KMS-11 (cell line): ENCODE results near the gene GOLIM4.

ENCODE experiments used
- H2AFZ ChIP-seq: fragments of 200-600 bp; sonication (generic); 2 replicates; pipeline ENCODE4 v1.6.1; 2016; ENCODE audit warnings: antibody characterized with exemption, mixed run types, low read depth
- H3K27ac ChIP-seq: fragments of 200-600 bp; sonication (generic); 2 replicates; pipeline ENCODE4 v1.6.1; 2016; ENCODE audit warnings: mild to moderate bottlenecking, mixed run types
- H3K27me3 ChIP-seq: fragments of 200-600 bp; sonication (generic); 2 replicates; pipeline ENCODE4 v1.6.1; 2017; ENCODE audit warnings: mild to moderate bottlenecking, low read depth, mixed run types, moderate library complexity; ENCODE audit not compliant: insufficient read depth
- H3K36me3 ChIP-seq: fragments of 200-600 bp; sonication (generic); 2 replicates; pipeline ENCODE4 v1.6.1; 2017; ENCODE audit warnings: mild to moderate bottlenecking, mixed run types; ENCODE audit not compliant: insufficient read depth
- H3K4me1 ChIP-seq: fragments of 200-600 bp; sonication (generic); 2 replicates; pipeline ENCODE4 v1.6.1; 2016; ENCODE audit warnings: mild to moderate bottlenecking, low read depth, mixed run types; ENCODE audit not compliant: poor library complexity, severe bottlenecking
- H3K4me2 ChIP-seq: fragments of 200-600 bp; sonication (generic); 2 replicates; pipeline ENCODE4 v1.7.0; 2016; ENCODE audit warnings: mild to moderate bottlenecking, mixed run types
- H3K4me3 ChIP-seq: fragments of 200-600 bp; sonication (generic); IDR thresholded peaks from 2 replicates; pipeline ENCODE4 v1.6.1; 2017; ENCODE audit warnings: low read depth, low read length, mixed read lengths; ENCODE audit not compliant: insufficient read depth
- H3K79me2 ChIP-seq: fragments of 200-600 bp; sonication (generic); 2 replicates; pipeline ENCODE4 v1.6.1; 2016; ENCODE audit warnings: low read depth, mixed run types; ENCODE audit not compliant: insufficient read depth
- H3K9ac ChIP-seq: fragments of 200-600 bp; sonication (generic); 2 replicates; pipeline ENCODE4 v1.6.1; 2016; ENCODE audit warnings: mild to moderate bottlenecking, mixed run types
- H4K20me1 ChIP-seq: fragments of 200-600 bp; sonication (generic); 2 replicates; pipeline ENCODE4 v1.6.1; 2016; ENCODE audit warnings: mild to moderate bottlenecking, mixed run types; ENCODE audit not compliant: insufficient read depth
- TF ChIP-seq, protein P1 (sequence below): fragments of 200-600 bp; sonication (generic); conservative IDR thresholded peaks from 2 replicates; pipeline ENCODE4 v1.6.1; 2017; ENCODE audit warnings: low read depth, mild to moderate bottlenecking, antibody characterized with exemption, low read length, moderate library complexity, mixed read lengths

Gene GOLIM4

DNA sequence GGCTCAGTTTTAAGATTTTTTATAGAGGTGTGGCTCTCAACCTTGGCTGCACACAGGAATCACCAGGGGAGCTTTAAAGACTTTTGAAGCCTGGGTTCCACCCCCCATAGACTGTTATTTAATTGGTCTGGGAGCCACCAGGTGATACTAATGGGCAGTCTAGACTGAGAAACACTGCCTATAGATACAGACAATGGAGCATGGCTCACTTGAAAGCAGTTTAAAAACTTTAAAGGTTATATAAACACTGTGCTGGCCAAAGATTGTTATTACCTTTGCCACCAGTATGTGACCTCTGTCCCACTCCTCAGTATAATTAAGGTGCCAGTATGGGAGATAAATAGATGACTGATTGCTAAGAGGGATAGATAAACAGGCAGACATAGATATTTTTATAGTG is 3.8 kb downstream of the GOLIM4 start:
- Histone ChIP-seq H3K4me2 (peak overlapping the region; percentile 93; the same call in 1 of the 2 replicates), H3K27me3 (no peaks in the 10 kb centered on the region), H3K27ac (no peak overlapping the region), H2AFZ (no peak overlapping the region), H3K36me3 (no peaks in the 10 kb centered on the region), H3K4me1 (peaks cover 65% of the 10 kb centered on the region), H3K4me3 (no peak overlapping the region), H4K20me1 (peaks cover 11% of the 10 kb centered on the region), H3K79me2 (peaks cover 79% of the 10 kb centered on the region), H3K9ac (no peak overlapping the region)
- TF ChIP-seq, protein P1, sequence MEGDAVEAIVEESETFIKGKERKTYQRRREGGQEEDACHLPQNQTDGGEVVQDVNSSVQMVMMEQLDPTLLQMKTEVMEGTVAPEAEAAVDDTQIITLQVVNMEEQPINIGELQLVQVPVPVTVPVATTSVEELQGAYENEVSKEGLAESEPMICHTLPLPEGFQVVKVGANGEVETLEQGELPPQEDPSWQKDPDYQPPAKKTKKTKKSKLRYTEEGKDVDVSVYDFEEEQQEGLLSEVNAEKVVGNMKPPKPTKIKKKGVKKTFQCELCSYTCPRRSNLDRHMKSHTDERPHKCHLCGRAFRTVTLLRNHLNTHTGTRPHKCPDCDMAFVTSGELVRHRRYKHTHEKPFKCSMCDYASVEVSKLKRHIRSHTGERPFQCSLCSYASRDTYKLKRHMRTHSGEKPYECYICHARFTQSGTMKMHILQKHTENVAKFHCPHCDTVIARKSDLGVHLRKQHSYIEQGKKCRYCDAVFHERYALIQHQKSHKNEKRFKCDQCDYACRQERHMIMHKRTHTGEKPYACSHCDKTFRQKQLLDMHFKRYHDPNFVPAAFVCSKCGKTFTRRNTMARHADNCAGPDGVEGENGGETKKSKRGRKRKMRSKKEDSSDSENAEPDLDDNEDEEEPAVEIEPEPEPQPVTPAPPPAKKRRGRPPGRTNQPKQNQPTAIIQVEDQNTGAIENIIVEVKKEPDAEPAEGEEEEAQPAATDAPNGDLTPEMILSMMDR: no peak

DNA sequence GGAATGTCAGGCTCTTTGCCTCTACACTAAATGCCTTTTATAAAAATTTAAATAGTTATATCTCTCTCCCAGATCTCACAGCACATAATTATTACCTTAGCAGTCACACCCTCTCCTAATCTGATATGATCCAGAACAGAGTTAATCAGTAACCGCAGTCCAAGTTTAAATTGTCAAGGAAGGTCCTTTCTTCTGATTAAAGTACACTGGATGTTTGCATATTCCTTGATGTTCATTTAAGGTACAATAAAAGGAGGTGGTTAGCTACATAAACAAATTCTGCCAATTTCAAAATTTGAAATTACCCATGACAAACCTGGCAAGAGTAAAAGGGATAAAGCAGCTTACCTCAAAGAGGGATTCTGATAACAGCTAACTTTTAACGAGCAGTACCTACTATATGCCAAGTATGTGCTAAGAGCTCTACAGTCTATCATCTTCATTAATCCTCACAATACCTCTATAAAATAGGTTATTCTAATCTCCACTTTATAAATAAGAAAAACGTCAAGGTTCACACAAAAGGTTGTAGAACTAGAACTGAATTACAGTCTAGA is 4.3 kb downstream of the GOLIM4 start:
- TF ChIP-seq, protein P1: no peak
- H4K20me1 ChIP-seq: peaks cover 11% of the 10 kb centered on the region
- no peak overlapping the region for H2AFZ ChIP-seq
- H3K4me2 ChIP-seq: peak overlapping the region; percentile 93; the same call in 1 of the 2 replicates
- no peaks in the 10 kb centered on the region for H3K36me3 ChIP-seq
- no peak overlapping the region for H3K27ac ChIP-seq
- H3K9ac ChIP-seq: no peak overlapping the region
- H3K4me3 ChIP-seq: no peak overlapping the region
- peaks cover 66% of the 10 kb centered on the region for H3K4me1 ChIP-seq
- H3K79me2 ChIP-seq: peaks cover 84% of the 10 kb centered on the region
- H3K27me3 ChIP-seq: no peaks in the 10 kb centered on the region

DNA sequence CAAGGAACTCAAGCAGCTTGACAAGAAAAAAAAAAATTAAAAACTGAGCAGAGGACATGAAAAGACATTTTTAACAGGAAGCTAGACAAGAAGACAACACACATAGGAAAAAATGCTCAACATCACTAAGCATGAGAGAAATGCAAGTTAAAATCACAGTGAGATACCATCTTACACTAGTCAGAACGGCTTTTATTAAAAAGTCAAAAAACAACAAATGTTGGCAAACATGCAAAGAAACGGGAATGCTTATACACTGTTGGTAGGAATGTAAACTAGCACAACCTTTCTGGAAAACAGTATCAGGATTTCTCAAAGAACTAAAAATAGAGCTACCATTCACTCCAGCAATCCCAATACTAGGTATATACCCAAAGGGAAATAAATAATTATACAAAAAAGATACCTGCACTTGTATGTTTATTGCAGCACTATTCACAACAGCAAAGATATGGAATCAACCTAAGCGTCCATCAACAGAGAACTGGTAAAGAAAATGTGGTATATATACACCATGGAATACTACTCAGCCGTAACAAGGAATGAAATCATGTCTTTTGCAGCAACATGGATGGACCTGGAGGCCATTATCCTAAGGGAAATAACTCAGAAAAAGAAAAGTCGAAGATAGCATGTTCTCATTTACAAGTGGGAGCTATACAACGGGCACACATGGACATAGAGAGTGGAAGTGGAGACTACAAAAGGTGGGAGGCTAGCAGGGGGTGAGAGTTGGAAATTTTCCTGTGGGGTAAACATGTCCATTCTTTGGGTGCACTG is 5.2 kb downstream of the GOLIM4 start:
- no peak overlapping the region; the same call in 1 of the 2 replicates for H3K4me2 ChIP-seq
- H3K4me3 ChIP-seq: no peak overlapping the region
- no peak overlapping the region for H2AFZ ChIP-seq
- peaks cover 91% of the 10 kb centered on the region for H3K79me2 ChIP-seq
- TF ChIP-seq, protein P1: no peak
- H3K27me3 ChIP-seq: no peaks in the 10 kb centered on the region
- H3K4me1 ChIP-seq: peaks cover 75% of the 10 kb centered on the region
- peaks cover 11% of the 10 kb centered on the region for H4K20me1 ChIP-seq
- H3K27ac ChIP-seq: no peak overlapping the region
- no peak overlapping the region for H3K9ac ChIP-seq
- no peaks in the 10 kb centered on the region for H3K36me3 ChIP-seq

DNA sequence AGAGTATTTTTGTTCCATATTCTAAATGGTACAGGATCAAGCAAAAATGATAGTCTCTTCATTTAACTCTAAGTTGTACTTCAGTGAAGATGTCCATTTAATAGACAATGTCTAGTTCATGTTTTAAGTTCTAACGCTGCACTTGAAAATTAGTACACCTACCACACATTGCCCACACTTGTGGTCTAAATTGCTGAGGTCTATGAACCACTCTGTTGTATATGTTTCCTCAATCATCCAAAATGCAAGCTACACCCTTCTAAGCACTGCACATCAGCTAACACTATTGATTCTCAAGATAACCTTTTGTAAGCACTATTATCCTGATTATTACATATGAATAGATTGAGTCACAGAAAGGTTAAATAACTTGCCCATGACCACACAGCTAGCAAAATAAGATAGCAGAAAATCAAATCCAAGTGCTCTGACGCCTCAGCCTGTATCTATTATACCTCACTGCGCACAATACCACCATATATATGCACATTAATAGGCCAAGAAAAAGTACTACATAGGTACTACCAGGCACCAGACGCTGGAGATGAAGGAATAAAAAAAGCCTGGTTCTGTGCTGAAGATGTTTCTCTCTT is 6.4 kb downstream of the GOLIM4 start:
- H4K20me1 ChIP-seq: peaks cover 11% of the 10 kb centered on the region
- no peak overlapping the region for H3K4me2 ChIP-seq
- H2AFZ ChIP-seq: no peak overlapping the region
- H3K27ac ChIP-seq: no peak overlapping the region
- no peak overlapping the region for H3K4me3 ChIP-seq
- H3K27me3 ChIP-seq: no peaks in the 10 kb centered on the region
- no peaks in the 10 kb centered on the region for H3K36me3 ChIP-seq
- TF ChIP-seq, protein P1: no peak
- peaks cover 98% of the 10 kb centered on the region for H3K79me2 ChIP-seq
- H3K4me1 ChIP-seq: peaks cover 86% of the 10 kb centered on the region
- no peak overlapping the region for H3K9ac ChIP-seq
